Measurements from ENCODE around the gene LSR.
"Not testable (repeated sequence)": the region's sequence is repeated elsewhere in the genome, so short reads cannot be mapped to it uniquely, and the experiment has no call there.

The LSR gene

DNA sequence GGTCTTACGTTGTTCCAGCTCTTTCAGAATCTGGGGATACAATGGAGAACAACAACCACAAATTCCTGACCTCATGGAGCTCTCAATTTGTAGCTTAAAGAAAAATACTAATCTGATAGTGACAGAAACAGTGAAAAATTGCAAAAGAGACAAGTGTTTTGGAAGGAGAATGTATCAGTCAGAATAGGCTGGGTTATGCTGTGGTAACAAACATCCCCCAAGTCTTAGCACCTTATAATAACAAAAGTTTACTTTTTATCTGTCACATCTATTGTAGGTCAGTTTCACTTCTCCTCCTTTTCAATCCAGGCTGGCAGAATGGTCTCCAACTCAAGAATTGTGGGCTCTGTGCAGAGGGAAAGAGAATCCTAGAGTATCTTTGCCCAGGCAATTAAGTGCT lies 29.8 kb upstream of the LSR start:
- DNase-seq (ENCODE audit: low read depth) = no peak

DNA sequence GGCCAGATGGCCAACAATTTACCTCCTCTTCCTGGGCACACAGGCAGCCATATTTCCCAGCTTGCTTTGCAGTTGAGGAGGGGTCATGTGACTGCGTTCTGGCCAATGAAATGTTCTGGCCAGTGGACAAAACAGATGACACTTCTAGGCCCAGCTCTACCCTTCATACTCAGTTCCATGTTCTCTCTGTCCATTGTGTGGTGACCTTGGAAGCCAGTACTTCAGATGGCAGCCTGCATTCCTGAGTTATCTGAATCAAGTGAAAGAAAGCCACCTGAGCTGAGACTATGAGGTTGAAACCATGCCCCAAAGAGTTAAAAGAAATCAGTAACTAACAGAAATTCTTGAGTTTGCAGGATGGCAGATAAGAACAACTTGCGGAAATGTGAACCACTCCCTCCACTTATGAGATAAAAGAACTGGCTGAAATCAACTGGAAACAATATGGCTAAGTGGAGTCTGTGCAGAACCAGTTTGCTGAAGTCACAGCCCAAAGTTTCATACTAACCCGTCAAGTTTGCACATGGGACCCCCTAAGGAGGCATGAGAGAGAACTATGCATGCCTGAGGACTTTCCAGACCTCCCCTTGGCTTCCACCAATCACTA lies 28.4 kb upstream of the LSR start:
- DNase-seq (ENCODE audit: low read depth) = no peak

DNA sequence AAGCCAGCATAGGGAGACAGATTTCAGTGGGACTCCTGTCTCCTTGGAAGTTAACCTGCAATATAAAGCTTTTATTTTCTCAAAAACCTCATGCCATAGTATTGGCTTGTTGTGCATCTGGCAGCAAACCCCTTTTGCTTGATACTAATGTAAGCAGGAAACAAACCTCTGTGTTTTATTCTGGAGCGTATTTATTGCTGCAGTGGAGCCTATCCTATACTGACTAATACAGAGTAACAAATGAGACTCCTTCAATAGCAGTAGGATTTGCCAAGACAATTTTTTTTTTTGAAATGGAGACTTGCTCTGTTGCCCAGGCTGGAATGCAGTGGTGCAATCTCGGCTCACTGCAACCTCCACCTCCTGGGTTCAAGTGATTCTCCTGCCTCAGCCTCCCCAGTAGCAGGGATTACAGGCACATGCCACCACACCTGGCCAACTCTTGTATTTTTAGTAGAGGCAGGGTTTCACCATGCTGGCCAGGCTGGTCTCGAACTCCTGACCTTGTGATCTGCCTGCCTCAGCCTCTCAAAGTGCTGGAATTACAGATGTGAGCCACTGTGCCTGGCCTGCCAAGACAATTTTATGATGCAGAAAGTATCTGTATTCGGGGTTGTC lies 27.7 kb upstream of the LSR start:
- DNase-seq (ENCODE audit: low read depth) = not testable (repeated sequence)

DNA sequence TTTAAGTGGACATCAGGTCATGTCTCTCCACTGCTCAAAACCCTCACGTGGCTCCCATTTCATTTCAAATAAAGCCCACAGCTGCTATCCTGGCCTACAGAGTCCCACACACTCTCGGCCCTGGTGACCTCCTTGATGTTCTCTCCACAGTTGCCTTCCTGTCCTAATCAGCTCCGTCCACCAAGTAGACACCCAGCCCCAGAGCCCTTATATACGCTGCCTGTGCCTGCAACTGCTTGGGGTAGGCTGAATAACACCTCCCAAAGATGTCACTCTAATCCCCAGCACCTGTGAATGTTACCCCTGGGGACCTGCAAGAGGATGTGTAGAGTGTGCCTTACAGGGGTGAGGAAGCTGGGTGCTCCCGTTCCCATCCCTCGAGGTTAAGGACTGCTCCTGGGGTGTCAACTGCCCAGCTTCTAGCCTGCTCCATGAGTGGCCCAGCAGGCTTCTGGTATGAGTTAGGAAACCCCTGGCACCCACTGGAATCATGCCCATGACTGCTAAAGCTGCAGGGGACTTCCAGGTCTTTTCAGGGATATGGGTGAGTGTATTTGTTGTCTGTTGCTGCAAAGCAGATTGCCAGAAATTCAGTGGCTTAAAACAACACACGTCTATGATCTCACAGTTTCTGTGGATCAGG lies 26.3 kb upstream of the LSR start:
- DNase-seq (ENCODE audit: low read depth) = no peak

DNA sequence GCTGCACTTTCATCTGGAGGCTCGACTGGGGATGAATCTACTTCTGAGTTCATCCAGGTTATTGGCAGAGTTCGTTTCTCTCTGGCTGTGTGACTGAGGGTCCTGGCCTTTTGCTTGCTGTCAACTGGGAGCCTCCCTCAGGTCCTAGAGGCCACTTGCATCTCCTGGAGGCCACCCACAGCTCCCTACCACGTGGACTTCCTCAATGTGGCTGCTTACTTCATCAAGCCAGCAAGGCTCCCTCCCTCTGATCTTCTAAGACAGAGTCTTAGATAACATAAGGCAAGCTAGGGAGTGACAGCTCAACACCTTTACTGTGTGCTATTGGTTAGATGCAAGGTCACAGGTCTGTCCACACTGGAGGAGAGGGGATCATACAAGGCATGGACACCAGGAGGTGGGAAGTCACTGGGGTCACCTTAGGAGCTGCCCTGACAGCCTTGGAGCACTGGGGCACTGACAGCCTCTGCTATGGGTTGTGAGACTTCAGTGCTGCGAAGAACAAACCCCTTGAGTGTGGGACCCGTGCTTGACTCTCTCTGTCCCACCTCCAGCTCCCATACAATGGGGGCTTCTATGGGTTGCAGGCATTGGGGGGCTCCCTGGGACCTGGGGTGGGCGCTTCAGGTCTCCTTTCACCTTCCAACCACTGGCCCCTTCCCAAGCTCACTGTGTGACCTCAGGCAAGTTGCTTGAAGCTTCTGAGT lies 25.6 kb upstream of the LSR start:
- no peak for DNase-seq (ENCODE audit: low read depth)

DNA sequence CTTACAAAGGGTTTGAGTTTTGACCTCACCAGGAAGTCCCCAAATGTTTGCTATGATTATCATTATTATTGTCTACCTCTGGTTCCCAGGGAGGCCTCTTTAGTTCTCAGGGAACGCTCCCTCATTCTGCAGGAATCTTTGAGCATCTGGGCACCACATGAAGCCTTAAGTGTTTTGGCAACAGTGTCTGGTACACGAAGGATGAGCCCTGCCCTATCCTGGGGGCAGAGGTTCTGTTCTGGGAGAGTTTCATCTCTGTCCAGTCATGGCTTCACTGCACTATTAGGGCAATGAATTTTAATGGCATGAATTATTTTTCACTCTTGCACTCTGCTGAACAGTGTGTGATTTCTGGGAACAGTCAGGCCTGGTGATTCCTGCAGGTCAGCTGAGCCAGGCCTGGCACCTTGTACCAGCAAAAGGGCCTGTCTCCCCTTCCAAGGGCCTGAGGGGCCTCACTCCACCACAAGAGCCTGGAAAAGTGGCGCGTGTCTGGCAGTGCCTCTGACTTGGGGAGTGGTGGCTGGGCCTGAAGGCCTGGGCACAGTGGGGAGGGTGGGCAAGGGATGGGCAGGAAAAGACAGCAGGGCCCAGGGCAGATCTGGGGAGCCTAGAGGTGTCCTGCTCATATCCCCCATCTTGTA lies 24.8 kb upstream of the LSR start:
- no peak for DNase-seq (ENCODE audit: low read depth)

DNA sequence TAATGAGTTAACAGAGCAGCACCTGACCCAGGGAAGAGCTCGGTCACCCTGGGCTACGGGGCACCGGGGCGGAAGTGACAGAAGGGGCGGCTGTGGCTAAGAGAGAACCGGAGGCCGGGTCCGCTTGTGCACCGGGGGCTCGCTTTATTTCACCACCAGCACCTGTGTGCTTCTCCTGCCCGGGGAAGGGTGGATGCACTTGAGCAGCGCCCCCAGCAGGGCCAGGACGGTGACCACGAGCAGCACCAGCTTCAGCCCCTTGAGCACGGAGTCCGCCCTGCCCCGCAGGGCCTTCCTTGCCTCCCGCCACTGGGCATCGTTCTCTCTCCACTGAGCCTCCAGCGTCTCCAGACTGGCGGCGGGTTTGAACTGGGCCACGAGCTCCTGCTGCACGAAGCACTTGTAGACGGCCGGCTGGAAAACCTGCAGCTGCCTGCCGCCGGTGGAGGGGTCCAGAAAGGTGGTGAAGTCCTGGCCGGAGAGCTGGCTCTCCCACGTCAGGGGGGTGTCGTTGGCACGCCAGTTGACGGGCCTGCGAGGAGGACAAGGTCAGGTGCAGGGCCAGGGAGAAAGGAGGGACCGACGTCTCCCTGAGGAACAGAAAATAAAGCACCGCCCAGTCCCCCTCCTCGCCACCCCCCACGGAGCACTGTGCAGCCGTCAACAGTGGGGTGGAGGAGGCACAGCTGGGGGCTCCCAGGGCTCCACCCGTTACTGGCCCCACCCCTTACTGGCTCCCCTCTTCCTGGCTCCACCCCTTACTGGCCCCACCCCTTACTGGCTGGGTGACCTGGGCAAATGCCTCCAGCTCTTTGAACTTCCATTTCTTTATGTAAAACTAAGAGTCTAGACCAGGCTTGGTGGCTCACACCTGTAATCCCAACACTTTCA lies 23.9 kb upstream of the LSR start:
- no peak for DNase-seq (ENCODE audit: low read depth)

DNA sequence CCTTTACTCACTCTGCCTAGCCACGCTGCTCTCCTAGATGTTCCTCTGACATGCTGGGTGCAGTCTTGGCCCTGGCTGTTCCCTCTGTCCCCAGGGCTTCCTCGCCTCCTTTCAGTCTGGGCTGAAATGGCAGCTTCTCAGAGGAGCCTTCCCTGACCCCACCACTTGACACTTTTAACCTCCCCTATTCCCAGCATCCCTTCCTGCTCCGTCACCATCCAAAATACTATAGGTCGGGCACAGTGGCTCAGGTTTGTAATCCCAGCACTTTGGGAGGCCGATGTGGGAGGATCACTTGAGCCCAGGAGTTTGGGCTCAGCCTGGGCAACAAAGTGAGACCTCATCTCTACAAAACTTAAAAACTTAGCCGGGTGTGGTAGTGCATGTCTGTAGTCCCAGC lies 22.9 kb upstream of the LSR start:
- DNase-seq (ENCODE audit: low read depth) = no peak

DNA sequence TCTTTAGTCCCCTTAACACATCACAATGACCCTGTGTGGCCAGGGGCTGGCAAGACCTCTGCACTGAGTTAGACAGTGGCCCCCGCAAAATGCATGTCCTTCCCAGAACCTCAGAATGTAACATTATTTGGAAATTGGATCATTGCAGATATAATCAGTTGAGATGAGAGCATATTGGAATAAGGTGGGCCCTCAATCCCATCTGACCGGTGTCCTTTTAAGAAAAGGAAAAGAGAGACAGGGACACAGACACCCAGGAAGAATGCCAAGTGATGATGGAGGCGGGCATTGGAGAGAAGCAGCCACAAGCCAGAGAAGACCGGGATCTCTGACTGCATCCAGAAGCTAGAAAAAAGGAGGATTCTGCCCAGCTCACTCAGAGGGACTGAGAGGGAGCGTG lies 22.1 kb upstream of the LSR start:
- DNase-seq (ENCODE audit: low read depth) = no peak

DNA sequence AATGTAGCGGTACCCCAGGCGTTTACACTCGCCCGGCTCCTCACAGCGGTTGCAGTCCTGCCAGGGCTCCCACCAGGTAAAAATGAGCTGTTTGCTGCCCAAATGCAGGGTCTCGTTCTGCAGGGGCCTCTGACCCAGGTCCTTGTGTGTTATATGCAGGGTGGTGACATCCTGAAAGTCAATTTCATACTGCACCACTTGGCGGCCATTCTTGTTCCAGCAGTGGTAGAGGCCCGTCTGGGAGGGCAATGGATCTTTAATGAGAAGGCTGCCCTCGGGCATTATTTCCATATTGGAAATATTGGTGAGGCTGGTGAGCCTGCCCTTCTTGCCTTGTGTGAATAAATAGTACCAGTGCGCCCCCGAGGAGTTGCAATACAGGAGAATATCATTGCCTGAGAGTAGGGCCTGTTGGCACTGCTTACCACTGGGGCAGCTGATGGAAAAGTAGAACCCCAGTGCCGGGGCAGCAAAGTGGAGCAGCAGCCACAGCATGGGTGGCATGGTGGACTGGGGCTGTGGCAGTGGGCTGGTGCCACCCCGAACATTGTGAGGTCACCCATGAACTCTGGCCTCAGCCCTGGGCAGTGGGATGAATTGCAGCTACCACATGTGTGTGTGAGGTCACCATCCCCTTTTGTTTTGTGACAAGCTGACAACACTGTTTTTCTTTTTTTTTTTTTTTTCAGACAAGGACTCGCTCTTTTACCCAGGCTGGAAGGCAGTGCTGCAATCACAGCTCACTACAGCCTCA lies 20.4 kb upstream of the LSR start, which contains the start of gene FAM187B:
TSS of gene FAM187B (minus strand) at position 563 of the 754 bp plus-strand sequence. CDS start at position 504, 59 bp downstream.
- no peak for DNase-seq (ENCODE audit: low read depth)

DNA sequence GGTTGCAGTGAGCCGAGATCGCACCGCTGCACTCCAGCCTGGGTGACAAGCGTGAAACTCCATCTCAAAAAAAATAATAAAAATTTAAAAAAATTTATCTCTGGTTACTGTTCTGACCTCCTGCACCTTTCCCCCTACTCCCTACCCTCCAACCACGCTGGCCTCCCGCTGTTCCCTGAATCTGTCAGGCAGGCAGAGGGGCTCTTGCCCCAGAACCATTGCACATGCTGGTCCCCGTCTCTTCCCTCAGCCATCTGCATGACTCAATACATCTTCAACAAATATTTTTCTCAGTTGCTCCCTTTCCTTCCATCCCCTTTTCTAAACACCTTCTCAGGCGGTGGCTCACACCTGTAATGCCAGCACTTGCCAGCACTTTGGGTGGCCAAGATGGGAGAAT lies 19.2 kb upstream of the LSR start:
- DNase-seq (ENCODE audit: low read depth) = no peak

DNA sequence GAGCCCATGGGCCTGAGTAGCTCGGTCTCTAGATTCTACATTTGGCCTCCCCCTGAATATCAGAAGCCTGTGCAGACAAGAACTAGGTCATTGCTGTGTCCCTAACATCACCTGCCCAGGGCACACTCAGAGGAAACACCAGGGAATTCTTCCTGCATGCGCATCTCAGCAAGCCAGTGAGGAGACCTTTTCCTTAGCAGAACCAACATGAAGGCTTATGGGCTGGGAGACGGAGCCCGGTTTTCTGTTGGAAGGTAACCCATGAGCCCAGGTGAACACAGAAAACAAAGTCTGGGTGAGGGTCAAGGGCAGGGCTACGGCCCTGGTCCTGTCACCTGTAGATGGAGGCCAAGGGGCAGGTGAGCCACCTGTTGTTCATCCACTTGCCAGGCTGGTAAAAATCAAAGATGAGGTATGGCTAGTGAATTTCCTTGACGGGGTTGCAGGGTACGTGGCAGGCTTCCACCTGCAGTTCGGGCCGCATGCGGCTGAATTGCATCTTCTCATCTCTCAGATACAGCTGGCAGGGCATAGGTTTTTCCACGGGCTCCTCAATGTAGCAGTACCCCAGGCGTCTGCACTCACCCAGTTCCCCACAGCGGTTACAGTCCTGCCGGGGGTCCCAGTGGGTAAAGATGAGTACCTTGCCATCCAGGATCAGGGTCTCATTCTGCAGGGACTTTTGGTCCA lies 16.7 kb upstream of the LSR start:
- no peak for DNase-seq (ENCODE audit: low read depth)

DNA sequence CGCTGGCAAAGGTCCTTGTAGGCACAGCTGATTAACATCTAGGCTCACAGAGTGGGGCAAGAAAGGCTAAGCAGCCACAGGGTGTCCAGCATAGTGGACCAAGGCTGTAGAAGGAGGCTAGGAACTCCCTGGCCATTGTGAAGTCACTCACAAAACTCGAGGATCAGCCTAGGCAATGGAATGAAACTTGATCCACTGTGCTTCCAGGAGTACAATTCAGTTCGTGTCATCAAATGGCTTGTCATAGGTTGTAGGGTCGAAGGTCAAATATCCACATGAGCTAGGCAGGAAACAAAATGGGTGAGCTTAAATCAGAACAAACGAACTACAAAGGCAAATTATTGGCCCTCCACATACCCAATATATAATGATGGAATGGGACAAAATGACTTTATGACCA lies 15.9 kb upstream of the LSR start:
- DNase-seq (ENCODE audit: low read depth) = no peak

DNA sequence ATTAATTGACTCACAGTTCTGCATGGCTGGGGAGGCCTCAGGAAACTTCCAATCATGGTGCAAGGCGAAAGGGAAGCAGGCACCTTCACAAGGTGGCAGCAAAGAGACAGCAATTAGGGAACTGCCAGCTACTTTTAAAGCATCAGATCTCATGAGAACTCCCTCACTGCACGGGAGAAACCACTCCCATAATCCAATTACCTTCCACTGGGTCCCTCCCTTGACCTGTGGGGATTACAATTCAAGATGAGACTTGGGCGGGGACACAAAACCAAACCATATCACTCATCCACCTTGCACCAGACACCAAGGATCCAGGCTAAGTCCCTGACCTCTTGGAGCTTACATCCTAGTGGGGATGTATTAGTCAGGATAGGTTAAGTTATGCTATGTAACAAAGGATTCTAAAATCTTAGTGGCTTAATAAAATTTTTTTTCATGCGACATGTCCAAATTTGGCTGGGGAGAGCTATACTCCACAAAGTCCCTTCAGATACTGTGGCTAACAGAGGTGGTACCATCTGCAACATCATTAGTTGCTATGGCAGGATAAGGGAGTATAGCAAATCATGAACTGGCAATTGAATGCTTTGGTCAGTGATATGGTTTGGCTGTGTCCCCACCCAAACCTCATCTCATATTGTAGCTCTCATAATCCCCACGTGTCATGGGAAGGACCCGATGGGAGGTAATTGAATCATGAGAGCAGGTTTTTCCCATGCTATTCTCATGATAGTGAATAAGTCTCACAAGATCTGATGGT lies 12.0 kb upstream of the LSR start:
- DNase-seq (ENCODE audit: low read depth) = no peak

DNA sequence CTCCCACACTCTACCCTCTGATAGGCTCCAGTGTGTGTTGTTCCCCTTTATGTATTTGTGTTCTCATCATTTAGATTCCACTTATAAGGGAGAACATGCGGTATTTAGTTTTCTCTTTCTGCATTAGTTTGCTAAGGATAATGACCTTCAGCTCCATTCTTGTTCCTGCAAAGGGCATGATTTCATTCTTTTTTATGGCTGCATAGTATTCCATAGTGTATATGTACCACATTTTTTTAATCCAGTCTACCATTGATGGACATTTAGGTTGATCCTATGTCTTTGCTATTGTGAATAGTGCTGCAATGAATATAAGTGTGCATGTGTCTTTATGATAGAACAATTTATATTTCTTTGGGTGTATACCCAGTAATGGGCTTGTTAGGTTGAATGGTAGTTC lies 9.2 kb upstream of the LSR start:
- DNase-seq (ENCODE audit: low read depth) = not testable (repeated sequence)

DNA sequence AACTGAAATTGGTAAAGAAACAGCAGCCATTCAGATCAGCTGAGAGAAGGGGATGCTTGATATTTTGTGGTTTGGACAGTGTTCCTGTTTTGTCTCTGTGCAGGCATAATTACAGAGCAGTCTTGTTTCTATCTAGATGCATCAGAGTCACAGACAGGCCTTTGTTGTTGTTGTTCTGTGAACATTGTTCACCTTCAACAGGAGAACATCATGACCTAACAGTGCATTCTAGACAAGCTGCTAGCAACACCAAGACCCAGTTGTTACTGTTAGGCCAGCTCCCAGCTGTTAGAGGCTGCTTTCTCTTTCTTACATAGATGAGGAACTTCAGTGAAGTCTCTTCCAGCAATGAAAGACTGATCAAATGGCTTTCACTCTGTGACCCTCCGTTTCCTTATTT lies 8.5 kb upstream of the LSR start:
- no peak for DNase-seq (ENCODE audit: low read depth)

DNA sequence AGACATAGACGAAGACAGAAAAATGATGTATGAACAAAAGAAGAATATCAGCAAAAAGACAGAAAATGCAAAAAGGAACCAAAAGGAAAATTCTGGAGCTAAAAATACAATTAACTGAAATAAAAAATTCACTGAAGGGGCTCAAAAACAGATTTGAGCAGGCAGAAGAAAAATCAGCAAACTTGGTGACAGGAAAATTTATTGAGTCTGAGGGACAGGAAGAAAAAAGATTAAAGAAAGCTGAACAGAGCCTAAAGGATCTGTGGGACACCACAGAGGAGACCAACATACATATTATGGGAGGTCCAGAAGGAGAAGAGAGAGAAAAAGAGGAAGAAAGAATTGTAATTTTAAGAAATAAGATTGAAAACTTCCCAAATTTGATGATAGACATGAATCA lies 7.4 kb upstream of the LSR start:
- no peak for DNase-seq (ENCODE audit: low read depth)

DNA sequence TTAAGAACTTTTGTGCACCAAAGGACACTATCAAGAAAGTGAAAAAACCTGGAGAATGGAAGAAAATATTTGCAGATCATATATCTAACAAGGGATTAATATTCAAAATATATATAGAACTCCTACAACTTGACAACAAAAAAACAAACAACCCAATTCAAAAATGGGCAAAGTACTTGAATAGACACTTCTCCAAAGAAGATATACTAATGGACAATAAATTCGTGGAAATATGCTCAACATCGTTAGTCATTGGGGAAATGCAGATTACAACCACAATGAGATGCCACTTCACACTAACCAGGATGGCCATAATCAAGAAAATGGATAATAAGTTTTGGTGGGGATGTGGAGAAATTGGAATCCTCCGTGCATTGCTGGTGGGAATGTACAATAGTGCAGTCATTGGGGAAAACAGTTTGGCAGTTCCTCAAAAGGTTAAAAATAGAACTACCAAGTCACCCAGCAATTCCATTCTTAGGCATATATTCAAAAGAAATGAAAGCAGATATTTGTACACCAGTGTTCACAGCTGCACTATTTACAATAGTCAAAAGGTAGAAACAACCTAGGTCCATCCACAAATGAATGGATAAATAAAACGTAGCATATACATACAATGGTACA lies 2.2 kb upstream of the LSR start:
- no peak for DNase-seq (ENCODE audit: low read depth)
